SW480 (cell line): Measurements from ENCODE around the gene RBBP9.
"Not testable (repeated sequence)": the region's sequence is repeated elsewhere in the genome, so short reads cannot be mapped to it uniquely, and the experiment has no call there.

Experiments used
- DNase-seq: peaks from one replicate; pipeline ENCODE4 v3.0.0-alpha.2; 2016; ENCODE audit warnings: low spot score

RBBP9 gene

DNA sequence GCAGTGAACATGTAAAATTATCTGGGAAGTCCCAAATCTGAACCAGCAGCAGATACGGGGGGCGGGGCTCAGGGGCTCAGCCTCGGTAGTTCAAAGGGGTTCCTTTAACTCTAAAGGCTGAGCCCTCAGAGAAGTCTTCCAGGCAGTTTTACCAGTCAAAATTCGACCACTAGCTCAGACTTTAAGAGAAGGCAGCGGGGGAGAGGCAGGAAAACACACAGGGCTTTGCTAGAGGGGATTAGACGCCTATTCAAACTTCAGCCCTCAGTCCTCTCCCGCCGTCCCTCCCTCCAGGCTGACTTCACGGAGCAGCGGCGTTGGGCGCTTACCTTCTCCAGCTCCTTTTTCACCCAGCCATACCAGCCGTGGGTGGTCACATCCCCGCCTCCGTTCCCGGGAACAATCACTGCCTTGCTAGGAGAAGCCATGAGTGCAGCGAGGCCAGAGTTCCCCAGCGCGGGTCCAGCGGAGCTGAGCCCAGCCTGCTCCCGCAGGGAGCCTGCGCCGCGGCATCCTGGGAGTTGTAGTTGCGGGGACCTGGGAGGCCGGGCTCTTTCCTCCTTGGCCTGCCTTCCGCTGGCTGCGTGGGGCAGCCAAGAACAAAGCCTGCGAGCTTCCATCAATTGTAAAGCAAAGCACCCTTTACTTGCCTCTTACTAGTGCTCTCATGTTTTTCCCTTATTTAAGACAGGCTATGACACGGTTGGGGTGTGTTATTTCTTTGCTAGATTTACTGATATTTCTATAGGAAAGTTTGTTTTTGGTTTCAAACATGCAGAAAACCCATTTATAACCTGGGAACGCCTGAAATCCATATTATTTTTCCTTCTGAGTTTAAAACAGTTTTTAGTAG is at the start of gene RBBP9:
Gene RBBP9 (minus strand): TSS at position 486 of the 853 bp plus-strand sequence. CDS start 58 bp downstream, at position 428.
- DNase-seq = peak; percentile 77

GRCh38 chr20:18545566-18545965 is 48.5 kb upstream of the RBBP9 start:
- DNase-seq = no peak

DNA sequence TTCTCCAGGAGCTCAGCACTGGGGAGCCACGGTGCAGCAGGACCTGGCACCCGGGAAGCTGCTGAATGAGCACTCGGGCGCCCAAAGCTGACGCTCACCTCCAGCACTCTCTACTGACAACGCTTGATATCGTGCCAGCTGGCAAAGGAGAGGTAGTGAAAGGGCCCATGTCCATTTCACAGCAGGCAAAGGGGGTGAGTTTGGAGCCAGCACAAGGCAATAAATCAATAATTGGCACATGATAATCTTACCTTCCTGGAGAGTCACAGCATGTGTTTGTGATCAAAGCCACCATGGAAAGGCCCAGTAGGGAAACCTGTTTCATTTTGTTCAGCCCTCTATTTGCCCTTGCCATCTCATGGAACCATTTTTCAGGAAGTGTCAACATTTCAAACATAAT is 46.9 kb upstream of the RBBP9 start:
- DNase-seq = no peak

GRCh38 chr20:18543216-18543615 is 46.2 kb upstream of the RBBP9 start:
- no peak for DNase-seq

- DNase-seq = no peak
Measured at GRCh38 chr20:18541741-18542140, 44.7 kb upstream of the RBBP9 start.

DNA sequence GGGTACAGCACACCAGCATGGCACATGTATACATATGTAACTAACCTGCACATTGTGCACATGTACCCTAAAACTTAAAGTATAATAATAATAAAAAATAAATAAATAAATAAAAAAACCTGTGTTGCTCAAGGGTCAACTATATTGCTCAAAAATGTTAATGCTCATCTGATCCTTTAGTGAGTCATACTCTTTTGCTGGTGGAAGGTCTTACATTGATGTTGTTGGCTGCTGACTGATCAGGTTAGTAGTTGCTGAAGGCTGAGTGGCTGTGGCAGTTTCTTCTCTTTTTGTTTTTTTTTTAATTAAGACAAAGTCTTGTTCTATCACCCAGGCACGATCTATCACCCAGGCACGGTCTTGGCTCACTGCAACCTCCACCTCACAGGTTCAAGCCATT is 40.6 kb upstream of the RBBP9 start:
- no peak for DNase-seq

- no peak for DNase-seq
Measured at GRCh38 chr20:18533978-18534644, 37.1 kb upstream of the RBBP9 start.

- no peak for DNase-seq
Measured at GRCh38 chr20:18533491-18533890, 36.5 kb upstream of the RBBP9 start.

DNA sequence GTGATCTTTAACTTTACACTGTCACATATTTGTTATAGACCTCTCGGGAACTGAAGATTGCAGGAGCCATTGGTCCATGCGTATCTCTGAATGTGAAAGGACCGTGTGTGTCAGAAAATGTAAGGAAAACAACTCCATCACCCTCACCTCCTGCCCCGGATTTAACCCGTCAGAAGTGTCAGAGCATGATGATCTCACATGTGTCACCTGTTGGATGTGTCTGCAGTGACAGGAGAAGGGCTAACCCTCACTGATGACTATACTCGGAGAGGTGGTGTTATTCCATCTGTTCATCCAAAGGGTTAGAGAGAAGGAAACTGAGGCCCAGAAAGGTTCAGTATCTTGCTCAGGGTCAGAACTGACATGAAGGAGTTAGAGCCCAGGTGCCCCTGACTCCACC is 35.6 kb upstream of the RBBP9 start:
- DNase-seq = no peak

DNA sequence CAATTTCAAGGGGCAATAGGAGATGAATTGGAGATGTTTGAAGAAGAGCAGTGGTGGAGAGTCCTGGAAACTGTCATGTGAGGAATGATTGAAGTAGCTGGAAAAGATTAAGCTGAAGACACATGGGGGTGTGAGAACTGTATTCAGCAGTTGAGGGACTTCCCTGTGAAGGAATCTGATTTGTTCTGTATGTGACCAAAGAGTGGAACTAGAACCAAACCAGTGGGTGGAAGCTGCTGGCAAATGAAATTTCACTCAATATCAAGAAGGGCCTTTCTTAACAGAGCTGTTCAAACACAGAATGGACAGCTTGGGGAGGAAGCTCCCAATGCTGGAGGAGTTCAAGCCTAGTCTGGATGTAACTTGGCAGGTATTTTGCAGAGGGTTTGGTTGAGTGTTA is 32.0 kb upstream of the RBBP9 start:
- no peak for DNase-seq

DNA sequence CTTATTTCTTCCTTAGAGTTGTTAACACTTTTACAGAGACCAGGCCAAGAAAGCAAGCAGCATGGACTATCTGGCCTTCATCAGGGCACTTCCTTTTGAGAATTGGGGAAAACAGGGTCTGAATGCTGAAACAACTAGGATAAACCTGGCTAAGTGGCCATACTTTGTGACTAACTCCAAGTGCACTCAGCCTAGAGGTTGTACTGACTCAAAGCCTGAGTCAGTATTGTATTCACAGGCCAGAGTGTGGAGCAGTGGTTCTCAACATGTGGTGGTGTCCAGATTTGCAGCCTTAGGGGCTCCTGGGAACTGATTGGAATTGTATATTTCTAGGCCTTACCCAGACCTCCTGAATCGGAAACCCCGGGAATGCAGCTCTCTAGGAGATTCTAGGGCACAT is 30.8 kb upstream of the RBBP9 start:
- DNase-seq = no peak

GRCh38 chr20:18527339-18527738 is 30.3 kb upstream of the RBBP9 start:
- no peak for DNase-seq

GRCh38 chr20:18526761-18527160 is 29.7 kb upstream of the RBBP9 start:
- DNase-seq = not testable (repeated sequence)

- no peak for DNase-seq
Measured at GRCh38 chr20:18524646-18525045, 27.6 kb upstream of the RBBP9 start.

DNA sequence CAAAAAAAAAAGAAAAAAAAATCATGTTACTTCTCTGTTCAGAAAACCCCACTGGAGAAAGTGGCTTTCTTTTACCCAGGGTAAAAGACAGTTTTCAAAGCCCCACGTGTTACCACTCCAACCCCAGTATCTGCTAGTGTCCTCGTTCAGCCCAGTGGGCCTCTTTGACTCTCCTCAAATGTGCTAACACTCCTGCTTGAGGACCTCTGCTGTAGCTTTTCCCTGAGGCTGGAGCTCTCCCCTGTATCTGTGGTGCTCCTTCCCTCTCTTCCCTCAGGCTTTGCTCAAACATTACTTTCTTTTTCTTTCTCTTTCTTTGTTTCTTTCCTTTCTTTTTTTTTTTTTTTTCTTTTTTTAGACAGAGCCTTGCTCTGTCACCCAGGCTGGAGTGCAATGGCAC is 26.0 kb upstream of the RBBP9 start:
- no peak for DNase-seq

GRCh38 chr20:18522066-18522465 is 25.0 kb upstream of the RBBP9 start:
- DNase-seq = not testable (repeated sequence)

- DNase-seq = no peak
Measured at GRCh38 chr20:18515973-18516372, 18.9 kb upstream of the RBBP9 start.

DNA sequence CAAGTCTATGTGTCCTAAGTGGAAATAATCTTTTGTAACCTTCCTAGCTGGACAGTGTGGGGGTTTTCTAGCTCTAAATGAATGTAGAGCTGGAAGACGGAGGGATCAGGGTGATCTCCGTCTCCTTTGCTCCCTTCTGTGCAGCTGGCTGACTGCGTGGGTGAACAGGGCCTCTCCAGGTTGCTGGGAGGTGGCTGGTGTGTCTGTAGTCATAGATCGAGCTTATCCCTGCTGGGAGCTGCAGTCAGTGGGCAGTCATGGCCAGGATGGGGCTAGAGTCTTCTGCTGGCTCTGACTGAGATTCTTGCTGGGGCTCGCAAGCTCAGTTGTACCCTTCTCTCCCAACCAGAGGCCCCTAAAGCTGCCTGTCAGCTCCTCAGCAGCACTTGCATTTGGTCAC is 17.1 kb upstream of the RBBP9 start:
- no peak for DNase-seq

- DNase-seq = no peak
Measured at GRCh38 chr20:18513208-18513607, 16.2 kb upstream of the RBBP9 start.

DNA sequence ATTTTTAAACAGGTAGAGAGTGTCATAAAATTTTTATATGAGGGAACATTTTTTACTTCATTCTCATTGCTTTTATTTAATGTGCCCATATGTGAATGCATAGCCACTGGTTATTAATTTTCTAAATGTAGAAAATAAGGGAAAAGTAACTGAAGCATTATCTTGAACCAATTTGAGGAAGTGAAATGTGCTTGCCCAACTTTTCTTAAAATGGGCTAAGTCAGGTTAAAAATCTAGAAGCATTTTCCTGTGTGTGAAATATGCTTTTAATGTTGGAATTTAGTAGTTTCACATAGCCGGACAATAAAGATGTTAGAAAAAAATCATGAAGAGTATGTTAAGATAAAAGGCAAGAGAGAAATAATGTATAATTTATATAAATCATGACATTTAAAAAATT is 14.5 kb upstream of the RBBP9 start:
- no peak for DNase-seq

DNA sequence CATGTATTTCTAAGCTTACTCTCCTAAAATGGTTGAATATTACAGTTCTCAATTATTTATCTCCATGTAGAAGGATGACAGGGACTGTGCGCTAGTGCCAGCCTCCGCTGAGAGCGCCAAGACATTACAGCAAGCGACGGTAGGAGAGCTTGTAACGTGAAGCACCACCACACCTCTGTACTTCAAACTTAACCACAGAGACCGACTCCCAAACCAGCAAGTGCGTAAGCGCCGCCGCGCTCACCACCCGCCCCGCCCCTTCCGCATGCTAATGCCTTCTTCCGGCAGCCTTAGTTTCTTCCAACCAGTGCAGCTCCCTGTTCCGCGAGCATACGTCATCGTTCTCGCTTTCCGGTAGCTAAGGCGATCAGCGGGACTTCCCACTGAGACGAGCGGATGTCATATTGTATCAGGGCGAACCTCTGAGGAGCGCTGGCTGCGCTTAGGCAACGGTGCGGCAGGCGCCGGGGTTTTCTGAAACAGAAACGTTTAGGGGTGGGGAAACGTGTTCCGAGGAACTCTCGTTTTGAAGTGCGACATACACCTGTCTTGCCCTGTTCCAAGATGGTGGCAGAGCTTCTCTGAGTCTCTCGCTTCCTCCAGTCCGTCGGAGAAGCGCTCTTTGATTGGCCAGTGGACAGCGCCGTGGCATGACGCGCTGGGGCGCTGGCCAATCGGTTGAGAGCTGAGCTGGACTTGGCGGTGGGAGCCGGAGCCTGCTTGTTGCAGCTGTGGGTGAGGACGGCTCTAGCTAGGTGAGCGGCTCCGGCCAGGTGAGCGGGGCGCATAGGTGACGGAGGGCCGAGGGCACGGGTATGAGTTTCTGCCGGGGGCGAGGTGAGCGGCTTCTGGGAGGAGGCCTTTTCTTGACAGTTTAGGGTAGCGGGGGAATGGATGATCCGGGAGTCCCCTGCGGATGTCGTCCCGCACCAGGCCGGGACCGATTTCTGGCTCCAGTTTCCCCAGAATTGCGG is 10.5 kb upstream of the RBBP9 start, which contains the start of gene SEC23B:
Gene SEC23B (plus strand): TSS at position 723 of the 974 bp plus-strand sequence. CDS start 2,896 bp downstream, outside the sequence.
- DNase-seq = peak; percentile 97

DNA sequence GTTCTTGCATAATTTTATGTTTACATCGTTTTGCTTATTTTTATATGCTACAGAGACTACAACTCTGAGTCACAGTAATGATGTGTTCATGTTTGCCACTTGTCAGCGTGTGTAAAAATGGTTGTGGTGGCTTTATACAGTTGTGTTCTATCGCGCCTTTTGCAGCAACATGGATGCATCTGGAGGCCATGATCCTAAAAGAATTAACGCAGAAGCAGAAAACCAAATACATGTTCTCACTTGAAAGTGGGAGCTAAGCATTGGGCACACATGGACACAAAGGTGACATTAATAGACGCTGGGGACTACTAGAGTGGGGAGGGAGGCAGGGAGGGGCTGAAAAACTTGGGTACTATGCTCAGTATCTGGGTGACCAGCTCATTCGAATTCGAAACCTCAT is 9.7 kb upstream of the RBBP9 start:
- peak; percentile 38 for DNase-seq
